COLO668 (cell line): ENCODE data around the gene CTNNBIP1.
"Not testable (repeated sequence)": the region's sequence is repeated elsewhere in the genome, so short reads cannot be mapped to it uniquely, and the experiment has no call there.

Source experiments
- DNase-seq: peaks from one replicate; lab custom pipeline; 2025; ENCODE audit not compliant: unreplicated experiment; lab: John Stamatoyannopoulos, UW

Gene CTNNBIP1

GRCh38 chr1:9809100-9809510, 101.0 kb downstream of the CTNNBIP1 start:
- no peak for DNase-seq

GRCh38 chr1:9808459-9808858, 101.6 kb downstream of the CTNNBIP1 start:
- DNase-seq: no peak

- DNase-seq: no peak
Measured at GRCh38 chr1:9807541-9807940, 102.5 kb downstream of the CTNNBIP1 start.

- not testable (repeated sequence) for DNase-seq
Measured at GRCh38 chr1:9805972-9806371, 104.1 kb downstream of the CTNNBIP1 start.

GRCh38 chr1:9805006-9805508, 105.0 kb downstream of the CTNNBIP1 start:
- no peak for DNase-seq

GRCh38 chr1:9803003-9803918, 106.8 kb downstream of the CTNNBIP1 start:
- not testable (repeated sequence) for DNase-seq

GRCh38 chr1:9801909-9802308, 108.2 kb downstream of the CTNNBIP1 start:
- DNase-seq: no peak
